Measurements from ENCODE around the gene MLNR.

DNA sequence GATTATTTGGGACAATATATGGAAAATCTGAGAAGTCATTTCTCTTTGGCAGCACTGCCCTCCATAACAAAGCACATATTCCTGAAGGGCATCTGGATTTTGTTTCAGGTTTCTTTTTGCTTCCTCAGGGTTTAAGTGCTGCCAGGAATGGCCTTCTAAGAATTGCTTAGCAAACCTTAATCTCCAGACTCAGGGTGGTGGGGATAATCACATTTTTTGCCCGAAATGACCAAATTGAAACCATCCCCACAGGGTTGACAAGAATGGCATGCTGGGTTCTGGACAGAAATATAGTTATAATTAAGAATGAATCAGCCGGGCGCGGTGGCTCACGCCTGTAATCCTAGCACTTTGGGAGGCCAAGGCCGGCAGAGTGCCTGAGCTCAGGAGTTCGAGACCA lies 21.2 kb downstream of the MLNR start:
- TF ChIP-seq POLR2AphosphoS5 (IDR thresholded peaks at IDR 0.05; ENCODE audit: low read depth, low read length) (no peak), POLR2A (IDR thresholded peaks at IDR 0.05; ENCODE audit: low read depth, low read length) (no peak), TAF1 (IDR thresholded peaks at IDR 0.05; ENCODE audit: borderline replicate concordance, low read depth, low read length) (no peak)

Measured in GM12892 (cell line).